ENCODE results near the gene STXBP5L. TPM values are rescaled to one million over a fixed set of nuclear protein-coding genes. Genes with fewer than 3 reads are reported as not detected.

STXBP5L gene
- total RNA-seq, 2 donors from 2014 or later, result not detected

DNA sequence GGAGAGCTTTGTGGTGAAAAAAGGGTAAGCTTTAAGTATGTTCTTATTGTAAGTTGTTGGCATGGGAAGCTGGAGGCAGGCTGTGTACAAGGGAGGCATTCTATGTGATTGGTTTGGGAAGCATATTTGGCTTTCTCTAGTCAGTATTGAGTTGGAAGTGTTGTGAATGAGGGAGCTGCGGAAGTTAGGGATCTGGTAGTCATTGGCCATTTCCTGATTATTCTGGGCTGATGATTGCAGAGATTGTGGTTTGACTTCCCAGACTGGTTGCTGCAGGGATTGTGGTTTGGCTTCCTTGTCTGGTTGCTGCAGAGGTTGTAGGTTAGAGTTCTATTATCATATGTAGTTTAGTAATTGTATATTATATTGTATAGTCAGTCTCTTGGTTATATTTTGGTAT lies 21.0 kb downstream of the STXBP5L start:
- Mint-ChIP-seq H3K27me3 (no peaks in the 10 kb centered on the region), H3K4me1 (ENCODE audit: low read depth in 2 of 2) (no peaks in the 10 kb centered on the region), H3K36me3 (peaks cover 5% of the 10 kb centered on the region), H3K9me3 (peaks cover 23% of the 10 kb centered on the region), H3K27ac (no peak overlapping the region), H3K4me3 (no peak overlapping the region)
- ATAC-seq (no peak), DNase-seq (ENCODE audit: low spot score) (no peak)

DNA sequence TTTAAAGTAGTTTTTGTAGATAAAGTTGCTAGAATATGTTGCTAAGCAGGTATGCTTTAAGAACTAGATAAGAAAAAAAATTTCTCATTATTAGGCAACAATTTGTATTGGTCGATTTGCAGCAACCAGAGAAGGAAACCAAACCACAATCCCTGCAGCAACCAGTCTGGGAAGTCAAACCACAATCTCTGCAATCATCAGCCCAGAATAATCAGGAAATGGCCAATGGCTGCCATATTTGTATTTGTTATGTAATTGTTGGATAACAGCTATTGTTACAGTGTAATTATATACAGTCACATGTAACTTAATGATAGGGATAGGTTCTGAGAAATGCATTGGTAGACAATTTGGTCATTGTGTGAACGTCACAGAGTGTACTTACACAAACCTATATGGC lies 23.6 kb downstream of the STXBP5L start:
- DNase-seq (ENCODE audit: low spot score) (no peak), ATAC-seq (no peak)
- H3K4me3 Mint-ChIP-seq, result no peak overlapping the region
- H3K27me3 Mint-ChIP-seq, result no peaks in the 10 kb centered on the region
- H3K9me3 Mint-ChIP-seq, result peaks cover 21% of the 10 kb centered on the region
- no peak overlapping the region for H3K27ac Mint-ChIP-seq
- H3K4me1 Mint-ChIP-seq (ENCODE audit: low read depth in 2 of 2), result no peaks in the 10 kb centered on the region
- H3K36me3 Mint-ChIP-seq, result peaks cover under 1% of the 10 kb centered on the region

DNA sequence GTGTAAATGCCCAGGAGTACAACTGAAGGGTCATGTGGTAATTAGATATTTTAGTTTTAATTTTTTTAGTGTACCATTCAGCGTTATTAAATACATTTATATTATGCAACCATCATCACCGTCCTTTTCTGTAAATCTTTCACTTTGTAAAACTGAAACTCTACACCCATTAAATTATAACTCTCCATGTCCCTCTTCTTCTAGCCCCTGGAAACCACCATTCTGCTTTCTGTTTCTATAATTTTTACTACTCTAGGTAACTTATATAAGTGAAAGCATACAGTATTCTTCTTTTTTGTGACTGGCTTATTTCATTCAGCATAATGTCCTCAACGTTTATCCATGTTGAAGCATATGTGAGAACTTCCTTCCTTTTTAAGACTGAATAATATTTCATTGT lies 48.1 kb downstream of the STXBP5L start:
- no peak overlapping the region for H3K27ac Mint-ChIP-seq
- H3K27me3 Mint-ChIP-seq, result no peaks in the 10 kb centered on the region
- H3K9me3 Mint-ChIP-seq, result peaks cover 6% of the 10 kb centered on the region
- H3K4me1 Mint-ChIP-seq (ENCODE audit: low read depth in 2 of 2), result no peaks in the 10 kb centered on the region
- no peak for DNase-seq (ENCODE audit: low spot score)
- H3K4me3 Mint-ChIP-seq, result no peak overlapping the region
- ATAC-seq, result no peak
- peaks cover 4% of the 10 kb centered on the region for H3K36me3 Mint-ChIP-seq

DNA sequence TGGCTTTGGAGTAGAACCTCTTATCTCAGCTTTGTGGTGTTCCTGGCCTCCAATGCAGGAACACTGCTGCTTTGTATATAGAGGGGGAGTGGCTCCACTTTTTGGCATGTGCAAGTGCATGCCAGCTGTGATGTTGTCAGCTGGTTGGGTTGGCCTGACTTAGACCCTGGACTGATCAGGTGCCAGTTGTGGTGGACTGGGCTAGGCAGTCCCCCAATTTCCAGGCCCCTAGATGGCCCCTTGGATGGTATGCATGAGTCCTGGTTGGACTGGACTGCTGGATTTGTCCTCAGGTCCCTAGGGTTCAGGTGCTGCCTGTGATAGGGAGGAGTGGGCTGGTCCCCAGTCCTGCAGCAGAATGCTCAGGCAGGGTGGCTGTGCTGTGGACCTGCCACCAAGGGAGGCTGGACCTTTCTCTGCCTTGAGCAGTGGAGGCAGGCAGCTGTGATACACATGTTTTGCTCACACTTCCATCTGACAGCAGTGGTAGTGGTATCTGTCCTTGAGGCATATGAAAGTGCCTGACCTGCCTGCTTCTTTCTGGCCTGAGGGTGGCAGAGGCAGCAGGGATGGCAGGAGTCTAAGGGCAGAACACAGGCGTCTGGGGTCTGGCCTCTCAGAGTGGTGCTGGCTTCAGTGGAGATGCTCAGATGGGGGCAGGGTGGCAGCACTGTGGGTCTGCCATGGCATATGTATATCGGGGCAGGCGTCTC lies 74.8 kb downstream of the STXBP5L start:
- no peak overlapping the region for H3K27ac Mint-ChIP-seq
- H3K4me3 Mint-ChIP-seq, result no peak overlapping the region

DNA sequence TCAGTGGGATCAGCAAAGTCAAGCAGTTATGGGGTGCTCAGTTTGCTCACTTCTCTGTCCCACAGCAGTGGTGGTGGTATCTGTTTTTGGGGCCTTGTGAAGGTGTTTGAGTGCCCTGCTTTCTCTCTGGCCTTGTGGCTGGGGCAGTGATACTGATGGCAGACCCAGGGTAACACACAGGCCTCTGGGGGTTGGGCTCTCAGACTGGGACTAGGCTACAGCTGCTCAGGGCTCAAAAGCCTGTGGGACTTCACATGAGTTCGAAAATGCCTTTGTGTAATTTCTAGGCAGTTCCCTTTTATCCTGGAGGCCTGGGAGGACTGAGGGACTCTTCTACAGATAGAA lies 75.3 kb downstream of the STXBP5L start:
- no peak overlapping the region for H3K27ac Mint-ChIP-seq
- no peaks in the 10 kb centered on the region for H3K27me3 Mint-ChIP-seq
- H3K4me1 Mint-ChIP-seq (ENCODE audit: low read depth in 2 of 2), result no peaks in the 10 kb centered on the region
- no peak for DNase-seq (ENCODE audit: low spot score)
- H3K36me3 Mint-ChIP-seq, result peaks cover 6% of the 10 kb centered on the region
- H3K4me3 Mint-ChIP-seq, result no peak overlapping the region
- ATAC-seq, result peak in 1 of 2 donors; percentile 27
- H3K9me3 Mint-ChIP-seq, result peaks cover 21% of the 10 kb centered on the region

More for the DNA sequence above, 74.8 kb downstream of the STXBP5L start:
- Mint-ChIP-seq H3K27me3 (no peaks in the 10 kb centered on the region), H3K9me3 (peaks cover 22% of the 10 kb centered on the region), H3K4me1 (ENCODE audit: low read depth in 2 of 2) (no peaks in the 10 kb centered on the region), H3K36me3 (peaks cover 6% of the 10 kb centered on the region)
- peak in 1 of 2 donors; percentile 15 for ATAC-seq
- DNase-seq (ENCODE audit: low spot score), result no peak

DNA sequence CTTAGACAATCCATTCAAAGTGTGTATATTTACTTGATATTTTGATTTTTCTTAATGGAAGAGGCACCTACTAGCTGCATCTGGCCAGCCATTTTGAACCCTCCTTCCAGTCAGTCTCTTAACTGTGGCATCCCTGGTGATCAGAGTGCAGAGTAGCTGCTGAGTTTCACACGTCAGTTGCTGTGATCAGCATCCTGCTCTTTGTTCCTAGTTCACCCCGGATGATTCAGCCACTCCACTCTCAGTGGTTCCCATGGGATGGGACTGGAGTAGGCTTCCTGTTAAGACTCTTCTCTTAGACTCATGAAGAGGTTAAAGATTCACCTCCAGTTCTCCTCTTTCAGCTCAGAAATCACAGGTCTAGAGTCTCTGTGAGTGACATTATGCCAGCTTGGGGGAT lies 75.8 kb downstream of the STXBP5L start:
- H3K4me3 Mint-ChIP-seq, result no peak overlapping the region
- no peaks in the 10 kb centered on the region for H3K27me3 Mint-ChIP-seq
- H3K27ac Mint-ChIP-seq, result no peak overlapping the region
- peaks cover 21% of the 10 kb centered on the region for H3K9me3 Mint-ChIP-seq
- no peaks in the 10 kb centered on the region for H3K4me1 Mint-ChIP-seq (ENCODE audit: low read depth in 2 of 2)
- H3K36me3 Mint-ChIP-seq, result peaks cover 7% of the 10 kb centered on the region
- ATAC-seq (no peak), DNase-seq (ENCODE audit: low spot score) (no peak)

DNA sequence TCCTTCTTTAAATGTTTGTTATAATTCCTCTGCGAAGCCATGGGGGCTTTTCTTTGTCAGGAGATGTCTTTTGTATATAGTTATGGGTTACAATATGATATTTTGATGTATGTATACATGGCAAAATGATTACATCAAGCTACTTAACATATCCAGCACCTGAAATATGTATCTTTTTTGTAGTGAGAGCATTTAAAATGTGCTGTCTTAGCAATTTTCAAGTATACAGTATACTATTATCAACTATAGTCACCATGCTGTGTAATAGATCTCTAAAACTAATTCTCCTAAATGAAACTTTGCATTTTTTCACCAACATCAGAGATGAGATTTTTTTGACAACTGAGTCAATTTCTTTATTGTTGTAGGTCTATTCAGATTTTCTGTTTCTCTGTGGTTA lies 77.2 kb downstream of the STXBP5L start:
- H3K4me1 Mint-ChIP-seq (ENCODE audit: low read depth in 2 of 2), result no peaks in the 10 kb centered on the region

DNA sequence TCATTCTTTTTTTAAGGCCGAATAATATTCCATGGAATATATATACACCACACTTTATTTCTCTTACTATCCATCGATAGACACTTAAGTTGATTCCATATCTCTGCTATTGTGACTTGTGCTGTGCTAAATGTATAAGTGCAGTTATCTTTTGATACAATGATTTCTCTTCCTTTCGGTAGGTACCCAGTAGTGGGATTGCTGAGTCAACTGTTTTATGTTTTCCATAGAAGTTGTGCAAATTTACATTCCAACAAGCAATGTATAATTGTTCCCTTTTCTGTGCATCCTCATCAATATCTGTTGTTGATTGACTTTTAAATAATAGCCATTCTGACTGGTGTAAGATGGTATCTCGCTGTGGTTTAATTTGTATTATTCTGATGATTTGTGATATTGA lies 81.0 kb downstream of the STXBP5L start:
- H3K4me1 Mint-ChIP-seq (ENCODE audit: low read depth in 2 of 2), result no peaks in the 10 kb centered on the region
- H3K36me3 Mint-ChIP-seq, result peaks cover 9% of the 10 kb centered on the region
- H3K9me3 Mint-ChIP-seq, result peaks cover 20% of the 10 kb centered on the region

More for the DNA sequence above, 77.2 kb downstream of the STXBP5L start:
- H3K36me3 Mint-ChIP-seq, result peaks cover 9% of the 10 kb centered on the region
- peaks cover 17% of the 10 kb centered on the region for H3K9me3 Mint-ChIP-seq
- no peaks in the 10 kb centered on the region for H3K27me3 Mint-ChIP-seq
- DNase-seq (ENCODE audit: low spot score) (no peak), ATAC-seq (no peak)
- no peak overlapping the region for H3K4me3 Mint-ChIP-seq
- no peak overlapping the region for H3K27ac Mint-ChIP-seq

DNA sequence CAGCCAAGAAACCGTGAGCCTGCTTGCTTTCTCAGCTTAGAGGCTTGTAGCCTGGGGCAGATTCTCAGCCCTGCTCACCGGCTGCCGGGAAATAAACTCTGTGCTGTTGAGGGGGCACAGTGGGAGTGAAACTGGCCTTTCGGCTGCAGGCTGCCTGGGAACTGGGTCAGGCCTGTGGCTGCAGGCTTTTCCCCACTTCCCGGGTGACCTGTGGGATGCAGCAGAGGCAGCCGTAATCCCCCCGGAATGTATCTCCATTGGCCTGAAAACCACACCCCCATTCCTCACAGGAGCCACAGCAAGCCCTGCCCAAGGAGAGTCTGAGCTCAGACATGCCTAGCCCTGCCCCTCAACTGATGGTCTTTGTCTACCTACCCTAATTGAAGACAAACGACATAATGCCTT lies 110.9 kb downstream of the STXBP5L start:
- Mint-ChIP-seq H3K27ac (no peak overlapping the region), H3K36me3 (no peaks in the 10 kb centered on the region), H3K27me3 (no peaks in the 10 kb centered on the region), H3K4me1 (ENCODE audit: low read depth in 2 of 2) (no peaks in the 10 kb centered on the region), H3K4me3 (no peak overlapping the region), H3K9me3 (peaks cover 19% of the 10 kb centered on the region)
- no peak for ATAC-seq
- no peak for DNase-seq (ENCODE audit: low spot score)

More for the DNA sequence above, 81.0 kb downstream of the STXBP5L start:
- Mint-ChIP-seq H3K4me3 (no peak overlapping the region), H3K27ac (no peak overlapping the region), H3K27me3 (no peaks in the 10 kb centered on the region)
- DNase-seq (ENCODE audit: low spot score) (no peak), ATAC-seq (no peak)

DNA sequence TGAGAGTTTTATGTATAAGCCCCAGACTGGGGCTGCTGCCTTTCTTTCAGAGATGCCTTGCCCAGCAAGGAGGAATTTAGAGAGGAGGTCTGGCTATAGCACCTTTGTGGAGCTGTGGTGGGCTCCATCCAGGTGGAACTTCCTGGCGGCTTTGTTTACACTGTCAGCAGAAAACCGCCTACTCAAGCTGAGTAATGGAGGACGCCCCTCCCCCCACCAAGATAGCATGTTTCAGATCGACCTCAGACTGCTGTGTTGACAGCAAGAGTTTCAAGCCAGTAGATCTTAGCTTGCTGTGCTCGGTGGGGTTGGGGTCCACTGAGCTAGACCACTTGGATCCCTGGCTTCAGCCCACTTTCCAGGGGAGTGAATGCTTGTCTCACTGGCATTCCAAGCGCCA lies 155.6 kb downstream of the STXBP5L start:
- Mint-ChIP-seq H3K27me3 (no peaks in the 10 kb centered on the region), H3K4me3 (no peak overlapping the region), H3K36me3 (no peaks in the 10 kb centered on the region), H3K27ac (no peak overlapping the region), H3K9me3 (peaks cover 31% of the 10 kb centered on the region), H3K4me1 (ENCODE audit: low read depth in 2 of 2) (no peaks in the 10 kb centered on the region)
- no peak for DNase-seq (ENCODE audit: low spot score)
- ATAC-seq, result no peak

DNA sequence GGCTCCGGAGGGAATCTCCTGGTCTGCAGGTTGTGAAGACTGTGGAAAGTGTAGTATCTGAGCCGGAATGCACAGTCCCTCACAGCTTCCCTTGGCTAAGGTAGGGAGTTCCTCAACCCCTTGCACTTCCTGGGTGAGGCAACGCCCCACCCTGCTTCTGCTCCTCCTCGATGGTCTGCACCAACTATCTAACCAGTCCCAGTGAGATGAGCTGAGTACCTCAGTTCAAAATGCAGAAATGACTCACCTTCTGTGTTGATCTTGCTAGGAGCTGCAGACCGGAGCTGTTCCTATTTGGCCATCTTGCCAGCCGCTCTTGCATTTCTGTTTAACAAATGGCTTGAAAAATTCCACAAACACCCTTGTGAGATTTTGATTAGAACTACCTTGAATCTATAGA lies 156.1 kb downstream of the STXBP5L start:
- Mint-ChIP-seq H3K27ac (no peak overlapping the region), H3K27me3 (no peaks in the 10 kb centered on the region), H3K4me3 (no peak overlapping the region), H3K36me3 (no peaks in the 10 kb centered on the region), H3K4me1 (ENCODE audit: low read depth in 2 of 2) (no peaks in the 10 kb centered on the region), H3K9me3 (peaks cover 27% of the 10 kb centered on the region)
- DNase-seq (ENCODE audit: low spot score) (no peak), ATAC-seq (no peak)

DNA sequence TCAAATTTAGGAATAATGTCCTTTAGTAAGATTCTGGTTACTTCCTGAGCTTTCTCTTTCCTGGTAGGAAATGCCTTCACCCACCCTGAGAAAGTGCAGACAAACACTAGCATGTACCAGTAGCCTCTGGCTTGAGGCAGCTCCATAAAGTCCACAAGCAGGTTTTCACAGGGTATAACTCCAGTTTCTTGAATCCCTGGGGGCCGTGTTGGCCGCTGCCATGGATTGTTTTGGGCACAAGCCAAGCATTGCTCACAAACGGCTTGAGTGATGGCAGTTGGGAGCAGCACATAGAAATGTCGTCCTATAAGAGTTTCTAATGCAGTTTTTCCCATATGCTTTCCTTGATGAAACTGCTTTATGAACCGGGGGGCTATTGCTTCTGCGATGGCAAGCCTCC lies 164.1 kb downstream of the STXBP5L start:
- H3K27me3 Mint-ChIP-seq, result no peaks in the 10 kb centered on the region
- H3K4me3 Mint-ChIP-seq, result no peak overlapping the region
- peaks cover 11% of the 10 kb centered on the region for H3K9me3 Mint-ChIP-seq
- H3K36me3 Mint-ChIP-seq, result no peaks in the 10 kb centered on the region
- no peak overlapping the region for H3K27ac Mint-ChIP-seq
- DNase-seq (ENCODE audit: low spot score) (no peak), ATAC-seq (no peak)
- H3K4me1 Mint-ChIP-seq (ENCODE audit: low read depth in 2 of 2), result no peaks in the 10 kb centered on the region

DNA sequence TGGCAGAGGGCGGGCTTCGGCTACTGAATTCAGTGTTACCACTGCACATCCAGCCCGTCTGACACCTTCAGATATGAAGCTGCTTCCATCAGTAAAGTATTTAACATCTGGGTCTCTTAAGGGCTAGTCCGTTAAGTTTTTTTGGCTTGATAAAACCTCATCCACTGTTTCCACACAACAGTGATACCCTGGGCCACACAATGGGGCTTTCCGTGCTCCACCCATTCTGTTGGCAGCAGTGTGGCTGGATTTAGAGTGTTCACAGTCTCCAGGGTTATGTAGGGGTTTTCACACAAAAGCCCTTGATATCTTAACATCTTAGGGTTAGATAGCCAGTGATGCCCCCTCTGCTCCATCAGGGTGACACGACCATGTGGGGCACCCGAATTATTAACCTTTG lies 165.0 kb downstream of the STXBP5L start:
- Mint-ChIP-seq H3K4me1 (ENCODE audit: low read depth in 2 of 2) (no peaks in the 10 kb centered on the region), H3K9me3 (peaks cover 13% of the 10 kb centered on the region), H3K4me3 (no peak overlapping the region), H3K27me3 (no peaks in the 10 kb centered on the region), H3K36me3 (no peaks in the 10 kb centered on the region), H3K27ac (no peak overlapping the region)
- ATAC-seq (no peak), DNase-seq (ENCODE audit: low spot score) (no peak)

DNA sequence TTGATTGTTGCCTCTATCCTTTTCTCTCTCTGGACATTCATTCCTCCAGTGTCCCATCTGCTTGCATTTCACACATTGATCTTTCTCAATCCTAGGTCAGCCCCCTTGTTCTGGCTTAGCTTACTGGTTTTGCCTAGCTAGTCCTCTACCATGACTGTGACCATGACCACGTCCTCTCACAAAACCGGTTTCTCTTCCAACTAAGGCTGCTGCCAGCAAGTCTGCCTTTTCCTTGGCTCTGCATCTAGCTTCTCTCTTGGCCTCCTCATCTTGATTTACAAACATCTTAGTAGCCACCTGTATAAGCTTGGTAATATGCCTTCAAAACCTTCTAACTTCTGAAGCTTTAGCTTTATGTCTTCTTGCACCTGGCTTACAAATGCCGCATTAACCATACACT lies 167.2 kb downstream of the STXBP5L start:
- no peak for DNase-seq (ENCODE audit: low spot score)
- no peak overlapping the region for H3K4me3 Mint-ChIP-seq
- H3K27me3 Mint-ChIP-seq, result no peaks in the 10 kb centered on the region
- ATAC-seq, result no peak
- no peaks in the 10 kb centered on the region for H3K4me1 Mint-ChIP-seq (ENCODE audit: low read depth in 2 of 2)
- no peaks in the 10 kb centered on the region for H3K36me3 Mint-ChIP-seq
- H3K9me3 Mint-ChIP-seq, result peaks cover 13% of the 10 kb centered on the region
- no peak overlapping the region for H3K27ac Mint-ChIP-seq

All from natural killer cell treated with Interleukin-12 subunit alpha and Interleukin-12 subunit beta and Interleukin-15 and Interleukin-18, amount 100 ng/mL, for 72 hours (primary cell).